Trophoblast cell (in vitro differentiated cells and primary cell): Measurements from ENCODE around the gene ME2.

ENCODE experiments used
- DNase-seq, 2 donors: peaks; one replicate each; pipeline ENCODE4 v3.0.0-alpha.2; 2016
- H2AFZ ChIP-seq: 2 replicates; pipeline ENCODE4 v1.6.1; 2013; ENCODE audit warnings: low read length, moderate library complexity, mild to moderate bottlenecking; ENCODE audit not compliant: insufficient read depth, poor library complexity
- H2AK5ac ChIP-seq: 2 replicates; pipeline ENCODE4 v1.6.1; 2013; ENCODE audit warnings: mild to moderate bottlenecking, low read length
- H2BK120ac ChIP-seq: 2 replicates; pipeline ENCODE4 v1.6.1; 2013; ENCODE audit warnings: low read length, mild to moderate bottlenecking, moderate library complexity; ENCODE audit not compliant: insufficient read depth, poor library complexity
- H2BK12ac ChIP-seq: 2 replicates; pipeline ENCODE4 v1.6.1; 2013; ENCODE audit warnings: mild to moderate bottlenecking, low read length, moderate library complexity
- H2BK5ac ChIP-seq: 2 replicates; pipeline ENCODE4 v1.6.1; 2013; ENCODE audit warnings: low read length, low read depth, moderate library complexity, mild to moderate bottlenecking; ENCODE audit not compliant: poor library complexity
- H3K14ac ChIP-seq: 2 replicates; pipeline ENCODE4 v1.6.1; 2013; ENCODE audit warnings: mild to moderate bottlenecking, low read length
- H3K18ac ChIP-seq: 2 replicates; pipeline ENCODE4 v1.6.1; 2013; ENCODE audit warnings: mild to moderate bottlenecking, low read length
- H3K23ac ChIP-seq: 2 replicates; pipeline ENCODE4 v1.6.1; 2013; ENCODE audit warnings: low read length
- H3K27ac ChIP-seq: 2 replicates; pipeline ENCODE4 v1.5.1; 2013; ENCODE audit warnings: low read depth, mild to moderate bottlenecking, inconsistent platforms, low read length, moderate library complexity
- H3K27me3 ChIP-seq: 2 replicates; pipeline ENCODE4 v1.6.1; 2013; ENCODE audit warnings: inconsistent platforms, mild to moderate bottlenecking, low read length, moderate library complexity; ENCODE audit not compliant: insufficient read depth
- H3K36me3 ChIP-seq, 2 experiments: 1 replicate in 1 of 2; 2 replicates in 1 of 2; pipeline ENCODE4 v1.6.1; 2013; ENCODE audit warnings: low read length in 2 of 2, mild to moderate bottlenecking in 2 of 2, moderate library complexity in 1 of 2; ENCODE audit not compliant: insufficient read depth in 2 of 2, control insufficient read depth in 1 of 2
- H3K4ac ChIP-seq: 2 replicates; pipeline ENCODE4 v1.6.1; 2013; ENCODE audit warnings: low read depth, mild to moderate bottlenecking, low read length, moderate library complexity
- H3K4me1 ChIP-seq, 2 experiments: 1 replicate in 1 of 2; 2 replicates in 1 of 2; pipeline ENCODE4 v1.6.1; 2013; ENCODE audit warnings: low read length in 2 of 2, mild to moderate bottlenecking in 2 of 2, moderate library complexity in 1 of 2; ENCODE audit not compliant: insufficient read depth in 2 of 2, control insufficient read depth in 1 of 2
- H3K4me2 ChIP-seq: 2 replicates; pipeline ENCODE4 v1.6.1; 2013; ENCODE audit warnings: inconsistent platforms, mild to moderate bottlenecking, low read length, moderate library complexity
- H3K4me3 ChIP-seq: 2 replicates; pipeline ENCODE4 v1.5.1; 2013; ENCODE audit warnings: mild to moderate bottlenecking, low read depth, low read length, inconsistent platforms
- H3K79me1 ChIP-seq: one replicate; pipeline ENCODE4 v1.6.1; 2013; ENCODE audit warnings: low read length
- H3K79me2 ChIP-seq: 2 replicates; pipeline ENCODE4 v1.6.1; 2013; ENCODE audit warnings: low read length, mild to moderate bottlenecking; ENCODE audit not compliant: control insufficient read depth, insufficient read depth, poor library complexity
- H3K9ac ChIP-seq: 2 replicates; pipeline ENCODE4 v1.6.1; 2013; ENCODE audit warnings: mild to moderate bottlenecking, low read length
- H3K9me3 ChIP-seq: 2 replicates; pipeline ENCODE4 v1.6.1; 2013; ENCODE audit warnings: low read depth, mild to moderate bottlenecking, control low read depth, inconsistent platforms, low read length; ENCODE audit not compliant: insufficient read depth
- H4K12ac ChIP-seq: 2 replicates; pipeline ENCODE4 v1.6.1; 2013; ENCODE audit warnings: low read depth, mild to moderate bottlenecking, low read length, moderate library complexity
- H4K8ac ChIP-seq: 2 replicates; pipeline ENCODE4 v1.6.1; 2013; ENCODE audit warnings: low read depth, mild to moderate bottlenecking, low read length, moderate library complexity
- H4K91ac ChIP-seq: one replicate; pipeline ENCODE4 v1.6.1; 2013; ENCODE audit warnings: low read depth, mild to moderate bottlenecking, low read length, moderate library complexity
- WGBS: extraction: QIAGEN DNeasy Blood & Tissue Kit; methylation state at CpG from one replicate; pipeline ENCODE4 v1.1.7; 2013; ENCODE audit warnings: missing lambda C conversion rate; ENCODE audit not compliant: insufficient read length, insufficient coverage; ENCODE audit errors: extremely low coverage; 5-methylcytosine and 5-hydroxymethylcytosine counted together

The ME2 gene

GRCh38 chr18:50898919-50899318, 20.0 kb downstream of the ME2 start:
- WGBS, result no CpG with 5 or more reads among the region's 2 CpGs
- H2BK5ac ChIP-seq, result no peak overlapping the region

GRCh38 chr18:50902797-50903196, 23.9 kb downstream of the ME2 start:
- Histone ChIP-seq H3K9me3 (no peaks in the 10 kb centered on the region), H2AK5ac (no peak overlapping the region), H3K9ac (no peak overlapping the region), H3K23ac (no peak overlapping the region), H2BK5ac (no peak overlapping the region), H3K27me3 (no peaks in the 10 kb centered on the region), H4K12ac (no peak overlapping the region), H3K79me2 (no peaks in the 10 kb centered on the region), H2BK12ac (no peak overlapping the region), H3K79me1 (no peaks in the 10 kb centered on the region), H3K4me2 (no peak overlapping the region), H4K91ac (no peak overlapping the region), H3K18ac (no peak overlapping the region), H2AFZ (no peak overlapping the region), H3K4ac (no peak overlapping the region), H3K14ac (no peak overlapping the region), H3K27ac (no peak overlapping the region), H4K8ac (no peak overlapping the region), H3K4me3 (no peak overlapping the region), H3K36me3 (peaks cover 0 to 2% of the 10 kb centered on the region in 2 experiments), H3K4me1 (no peaks in the 10 kb centered on the region), H2BK120ac (no peak overlapping the region)
- DNase-seq, result no peak
- WGBS, result no CpG with 5 or more reads among the region's 1 CpG

More at GRCh38 chr18:50898919-50899318, 20.0 kb downstream of the ME2 start:
- Histone ChIP-seq H3K4ac (no peak overlapping the region), H4K12ac (no peak overlapping the region), H3K4me1 (no peaks in the 10 kb centered on the region), H4K8ac (no peak overlapping the region), H2AK5ac (no peak overlapping the region), H3K79me1 (no peaks in the 10 kb centered on the region), H3K4me3 (no peak overlapping the region), H3K14ac (no peak overlapping the region), H3K27me3 (no peaks in the 10 kb centered on the region), H3K27ac (no peak overlapping the region), H3K9ac (no peak overlapping the region), H3K4me2 (no peak overlapping the region), H4K91ac (no peak overlapping the region), H3K9me3 (no peaks in the 10 kb centered on the region), H2BK120ac (no peak overlapping the region), H3K18ac (no peak overlapping the region), H2AFZ (no peak overlapping the region), H3K23ac (no peak overlapping the region), H3K36me3 (peaks cover 0 to 2% of the 10 kb centered on the region in 2 experiments), H2BK12ac (no peak overlapping the region), H3K79me2 (no peaks in the 10 kb centered on the region)
- DNase-seq, result no peak

DNA sequence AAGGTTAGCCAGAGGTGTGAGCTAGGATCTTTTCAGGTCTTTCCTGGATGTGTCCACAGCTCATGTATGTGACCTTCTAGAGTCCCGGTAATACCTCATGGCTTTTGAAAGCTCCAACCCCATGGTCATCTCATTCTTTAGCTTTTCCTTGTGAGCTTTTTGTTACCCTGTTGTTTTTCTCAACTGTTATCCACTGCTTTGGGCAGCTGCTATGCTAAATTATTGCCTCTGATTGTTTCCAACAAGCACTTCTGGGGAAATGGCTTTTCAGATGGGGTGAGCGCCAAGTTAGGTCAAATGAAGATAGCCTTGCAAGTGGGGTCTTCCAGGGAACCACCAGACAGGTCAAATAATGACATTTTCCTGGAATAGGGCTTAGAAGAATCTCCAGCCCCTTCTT, 27.9 kb downstream of the ME2 start:
- Histone ChIP-seq H2BK120ac (no peak overlapping the region), H2AK5ac (no peak overlapping the region), H3K79me2 (no peaks in the 10 kb centered on the region), H3K9me3 (no peaks in the 10 kb centered on the region), H3K9ac (no peak overlapping the region), H2AFZ (no peak overlapping the region), H3K14ac (no peak overlapping the region), H3K4me2 (no peak overlapping the region), H3K18ac (no peak overlapping the region), H3K23ac (no peak overlapping the region), H2BK12ac (no peak overlapping the region), H3K4me1 (no peaks in the 10 kb centered on the region), H4K8ac (no peak overlapping the region), H3K27me3 (no peaks in the 10 kb centered on the region), H3K36me3 (no peaks in the 10 kb centered on the region), H4K12ac (no peak overlapping the region), H3K79me1 (no peaks in the 10 kb centered on the region), H4K91ac (no peak overlapping the region), H3K4ac (no peak overlapping the region), H3K27ac (no peak overlapping the region), H2BK5ac (no peak overlapping the region), H3K4me3 (no peak overlapping the region)
- WGBS, result no CpG with 5 or more reads among the region's 2 CpGs
- no peak for DNase-seq

DNA sequence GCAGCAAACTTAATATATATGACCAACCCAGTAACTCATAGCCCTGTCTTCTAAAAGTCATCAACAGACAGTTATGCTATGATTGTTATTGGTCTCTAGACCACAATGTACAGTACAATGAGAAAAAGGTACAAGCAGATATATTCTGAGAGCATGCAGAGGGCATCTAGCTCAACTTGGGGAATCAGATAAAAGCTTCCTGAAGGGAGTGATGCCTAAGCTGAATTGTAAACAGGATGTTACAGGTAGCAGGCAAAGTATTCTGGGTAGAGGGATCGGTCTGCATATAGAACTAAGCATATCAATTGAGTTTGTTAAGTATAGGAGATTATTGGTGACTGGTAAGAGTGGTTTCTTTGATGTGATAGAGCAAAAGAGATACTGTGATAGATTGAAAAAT, 30.3 kb downstream of the ME2 start:
- Histone ChIP-seq H3K79me1 (no peaks in the 10 kb centered on the region), H3K4ac (no peak overlapping the region), H3K4me2 (no peak overlapping the region), H3K4me3 (no peak overlapping the region), H3K4me1 (no peaks in the 10 kb centered on the region), H3K27me3 (no peaks in the 10 kb centered on the region), H3K18ac (no peak overlapping the region), H2BK5ac (no peak overlapping the region), H3K79me2 (no peaks in the 10 kb centered on the region), H2BK12ac (no peak overlapping the region), H2AK5ac (no peak overlapping the region), H3K27ac (no peak overlapping the region), H3K9ac (no peak overlapping the region), H4K12ac (no peak overlapping the region), H4K91ac (no peak overlapping the region), H2AFZ (no peak overlapping the region), H3K9me3 (no peaks in the 10 kb centered on the region), H3K36me3 (peaks cover 0 to 3% of the 10 kb centered on the region in 2 experiments), H3K23ac (no peak overlapping the region), H2BK120ac (no peak overlapping the region), H3K14ac (no peak overlapping the region), H4K8ac (no peak overlapping the region)
- no CpG with 5 or more reads among the region's 1 CpG for WGBS
- no peak for DNase-seq
